H9 (cell line): Measurements from ENCODE around the gene NDUFS6. TPM values are rescaled to one million over a fixed set of nuclear protein-coding genes. Genes with fewer than 3 reads are reported as not detected.

Experiments
- DNase-seq: peaks from one replicate; pipeline ENCODE4 v3.0.0-alpha.2; 2017
- H2AFZ ChIP-seq: one replicate; pipeline ENCODE4 v1.6.1; 2013; ENCODE audit warnings: mild to moderate bottlenecking, low read length, control low read depth, moderate library complexity
- H2AK5ac ChIP-seq: 2 replicates; pipeline ENCODE4 v1.6.1; 2013; ENCODE audit warnings: low read length, control low read depth, mixed read lengths; ENCODE audit not compliant: insufficient read length
- H2BK120ac ChIP-seq: one replicate; pipeline ENCODE4 v1.6.1; 2013; ENCODE audit warnings: low read depth, mild to moderate bottlenecking, low read length, control low read depth, inconsistent platforms; ENCODE audit not compliant: poor library complexity, severe bottlenecking
- H2BK12ac ChIP-seq: 2 replicates; pipeline ENCODE4 v1.6.1; 2013; ENCODE audit warnings: low read length, control low read depth, mixed read lengths, low read depth; ENCODE audit not compliant: insufficient read length
- H2BK15ac ChIP-seq: 2 replicates; pipeline ENCODE4 v1.6.1; 2013; ENCODE audit warnings: low read depth, low read length, control low read depth
- H2BK20ac ChIP-seq: one replicate; pipeline ENCODE4 v1.6.1; 2013; ENCODE audit warnings: low read depth, mild to moderate bottlenecking, low read length, control low read depth, inconsistent platforms; ENCODE audit not compliant: poor library complexity, severe bottlenecking
- H2BK5ac ChIP-seq: 2 replicates; pipeline ENCODE4 v1.6.1; 2013; ENCODE audit warnings: low read length, control low read depth, mixed read lengths; ENCODE audit not compliant: insufficient read length
- H3K14ac ChIP-seq: 2 replicates; pipeline ENCODE4 v1.6.1; 2013; ENCODE audit warnings: low read length, control low read depth; ENCODE audit not compliant: insufficient read depth
- H3K18ac ChIP-seq: 2 replicates; pipeline ENCODE4 v1.6.1; 2013; ENCODE audit warnings: low read depth, mild to moderate bottlenecking, mixed read lengths, low read length, control low read depth; ENCODE audit not compliant: insufficient read length
- H3K23ac ChIP-seq: 2 replicates; pipeline ENCODE4 v1.6.1; 2013; ENCODE audit warnings: low read length, control low read depth, mixed read lengths, low read depth; ENCODE audit not compliant: insufficient read length
- H3K23me2 ChIP-seq: 2 replicates; pipeline ENCODE4 v1.6.1; 2013; ENCODE audit warnings: low read depth, mild to moderate bottlenecking, mixed read lengths, low read length, control low read depth; ENCODE audit not compliant: insufficient read length, poor library complexity, severe bottlenecking
- H3K27ac ChIP-seq: 2 replicates; pipeline ENCODE4 v1.5.1; 2013; ENCODE audit warnings: low read length, control low read depth, mixed read lengths, low read depth; ENCODE audit not compliant: insufficient read length
- H3K27me3 ChIP-seq: 2 replicates; pipeline ENCODE4 v1.6.1; 2013; ENCODE audit warnings: low read length, control low read depth, inconsistent platforms; ENCODE audit not compliant: insufficient read depth
- H3K4ac ChIP-seq: 2 replicates; pipeline ENCODE4 v1.6.1; 2013; ENCODE audit warnings: low read depth, mild to moderate bottlenecking, control low read depth, inconsistent platforms, low read length, moderate library complexity
- H3K4me1 ChIP-seq: 2 replicates; pipeline ENCODE4 v1.6.1; 2013; ENCODE audit warnings: low read length, control low read depth, inconsistent platforms; ENCODE audit not compliant: insufficient read depth
- H3K4me2 ChIP-seq: 2 replicates; pipeline ENCODE4 v1.6.1; 2013; ENCODE audit warnings: low read length, control low read depth, mixed read lengths; ENCODE audit not compliant: insufficient read length, insufficient read depth
- H3K56ac ChIP-seq: 2 replicates; pipeline ENCODE4 v1.6.1; 2013; ENCODE audit warnings: low read depth, mild to moderate bottlenecking, mixed read lengths, low read length, control low read depth; ENCODE audit not compliant: insufficient read length
- H3K79me1 ChIP-seq: 2 replicates; pipeline ENCODE4 v1.6.1; 2013; ENCODE audit warnings: low read depth, mild to moderate bottlenecking, moderate library complexity, low read length, control low read depth, inconsistent platforms; ENCODE audit not compliant: insufficient read depth, poor library complexity, severe bottlenecking
- H3K79me2 ChIP-seq: 2 replicates; pipeline ENCODE4 v1.6.1; 2013; ENCODE audit warnings: low read length, control low read depth, inconsistent platforms; ENCODE audit not compliant: insufficient read depth
- H3K9ac ChIP-seq: 2 replicates; pipeline ENCODE4 v1.6.1; 2013; ENCODE audit warnings: low read length, control low read depth, mixed read lengths; ENCODE audit not compliant: insufficient read length; ENCODE audit errors: extremely low read depth
- H3K9me3 ChIP-seq: one replicate; pipeline ENCODE4 v1.6.1; 2013; ENCODE audit warnings: low read depth, low read length, inconsistent platforms; ENCODE audit not compliant: control insufficient read depth
- H3T11ph ChIP-seq: one replicate; pipeline ENCODE4 v1.6.1; 2013; ENCODE audit warnings: mild to moderate bottlenecking, low read length, control low read depth, inconsistent platforms
- H4K20me1 ChIP-seq: one replicate; pipeline ENCODE4 v1.6.1; 2013; ENCODE audit not compliant: control insufficient read depth, insufficient read length, insufficient read depth
- H4K5ac ChIP-seq: 2 replicates; pipeline ENCODE4 v1.6.1; 2013; ENCODE audit warnings: low read depth, mild to moderate bottlenecking, mixed read lengths, low read length, control low read depth; ENCODE audit not compliant: insufficient read length
- H4K8ac ChIP-seq: replicated peaks from 2 replicates; pipeline ENCODE4 v1.6.1; 2013; ENCODE audit warnings: low read length, control low read depth, mixed read lengths, low read depth; ENCODE audit not compliant: insufficient read length
- H4K91ac ChIP-seq: 2 replicates; pipeline ENCODE4 v1.6.1; 2013; ENCODE audit warnings: low read depth, mild to moderate bottlenecking, moderate library complexity, mixed read lengths, low read length, control low read depth; ENCODE audit not compliant: insufficient read length
- H3K27ac Mint-ChIP-seq, 3 experiments: 2 replicates in 2 of 3; 3 replicates in 1 of 3; pipeline ENCODE4 v1.8.0; 2020 to 2021; ENCODE audit warnings: mixed read lengths in 3 of 3, mild to moderate bottlenecking in 1 of 3, moderate library complexity in 1 of 3
- H3K27me3 Mint-ChIP-seq: 2 replicates; pipeline ENCODE4 v1.8.0; 2021; ENCODE audit warnings: low read depth, mild to moderate bottlenecking, moderate library complexity, mixed read lengths
- H3K36me3 Mint-ChIP-seq, 3 experiments: 2 replicates in 2 of 3; 3 replicates in 1 of 3; pipeline ENCODE4 v1.8.0; 2020 to 2021; ENCODE audit warnings: low read depth in 3 of 3, mixed read lengths in 3 of 3; ENCODE audit not compliant: insufficient read depth in 1 of 3
- H3K4me1 Mint-ChIP-seq, 2 experiments: 2 replicates each; pipeline ENCODE4 v1.8.0; 2020; ENCODE audit warnings: mixed read lengths in 2 of 2
- H3K4me3 Mint-ChIP-seq, 2 experiments: 2 replicates in 1 of 2; 3 replicates in 1 of 2; pipeline ENCODE4 v1.8.0; 2020 to 2021; ENCODE audit warnings: mild to moderate bottlenecking in 2 of 2, mixed read lengths in 2 of 2, moderate library complexity in 1 of 2
- H3K9me3 Mint-ChIP-seq, 2 experiments: 2 replicates in 1 of 2; 3 replicates in 1 of 2; pipeline ENCODE4 v1.8.0; 2020; ENCODE audit warnings: mild to moderate bottlenecking in 2 of 2, mixed read lengths in 2 of 2, moderate library complexity in 1 of 2
- WGBS: extraction: QIAGEN DNeasy Blood & Tissue Kit; methylation state at CpG from one replicate; pipeline ENCODE4 v1.1.7; 2013; ENCODE audit warnings: missing lambda C conversion rate, low lambda C conversion rate, mixed read lengths; ENCODE audit not compliant: insufficient read length; ENCODE audit errors: extremely low coverage; 5-methylcytosine and 5-hydroxymethylcytosine counted together
- total RNA-seq: library from RNA; stranded (reverse); gene quantifications from 2 replicates; pipeline ENCODE4 v1.2.1, GENCODE V29; 2021
- TF ChIP-seq, protein P1 (sequence below): fragments of 200-600 bp; sonication (generic); conservative IDR thresholded peaks from 3 replicates; pipeline ENCODE4 v1.8.0; 2021; ENCODE audit warnings: antibody characterized with exemption, mild to moderate bottlenecking

Gene NDUFS6
- total RNA-seq, 1 experiment from 2014 or later: 62.5 TPM

DNA sequence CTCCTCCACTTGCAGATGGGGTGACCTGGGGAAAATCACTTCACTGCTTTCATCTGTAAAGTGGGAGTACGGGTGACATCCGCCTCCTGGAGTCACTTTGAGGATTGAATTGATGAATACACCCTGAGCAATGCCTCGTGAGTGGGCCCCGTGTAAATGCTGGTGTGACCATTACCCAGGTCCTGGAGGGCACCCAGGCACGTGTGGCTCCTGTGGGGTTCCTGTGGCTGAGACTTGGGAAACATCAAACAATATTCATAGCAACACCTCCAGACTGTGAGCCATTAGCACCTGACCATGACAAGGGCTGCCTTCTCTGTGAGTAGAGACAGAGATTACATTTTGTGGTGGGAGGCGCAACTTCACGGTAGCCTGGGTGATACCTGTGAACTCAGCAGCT is 13.0 kb upstream of the NDUFS6 start:
- Histone ChIP-seq H2BK5ac (no peak overlapping the region), H3K56ac (no peak overlapping the region), H3K4me2 (no peak overlapping the region), H3K4me1 (peaks cover 3% of the 10 kb centered on the region; the same call in 1 of the 2 replicates), H3K27ac (no peak overlapping the region), H3K14ac (no peak overlapping the region), H2AK5ac (no peak overlapping the region), H4K5ac (no peak overlapping the region), H3K27me3 (no peaks in the 10 kb centered on the region), H3K79me2 (no peaks in the 10 kb centered on the region), H2BK20ac (no peak overlapping the region), H2AFZ (no peak overlapping the region), H4K20me1 (no peaks in the 10 kb centered on the region), H2BK12ac (no peak overlapping the region), H3K23me2 (peaks cover 2% of the 10 kb centered on the region), H3K18ac (no peak overlapping the region), H2BK120ac (no peak overlapping the region), H3K9ac (no peak overlapping the region), H3T11ph (no peak overlapping the region), H3K4ac (no peak overlapping the region), H3K9me3 (no peaks in the 10 kb centered on the region), H4K91ac (no peak overlapping the region), H2BK15ac (no peak overlapping the region), H3K79me1 (no peaks in the 10 kb centered on the region), H4K8ac (no peak overlapping the region), H3K23ac (no peak overlapping the region)
- H3K27me3 Mint-ChIP-seq: no peaks in the 10 kb centered on the region; the same call in 1 of the 2 replicates
- no CpG with 5 or more reads among the region's 7 CpGs for WGBS
- H3K9me3 Mint-ChIP-seq: no peaks in the 10 kb centered on the region
- no peak overlapping the region for H3K4me3 Mint-ChIP-seq
- TF ChIP-seq, protein P1, sequence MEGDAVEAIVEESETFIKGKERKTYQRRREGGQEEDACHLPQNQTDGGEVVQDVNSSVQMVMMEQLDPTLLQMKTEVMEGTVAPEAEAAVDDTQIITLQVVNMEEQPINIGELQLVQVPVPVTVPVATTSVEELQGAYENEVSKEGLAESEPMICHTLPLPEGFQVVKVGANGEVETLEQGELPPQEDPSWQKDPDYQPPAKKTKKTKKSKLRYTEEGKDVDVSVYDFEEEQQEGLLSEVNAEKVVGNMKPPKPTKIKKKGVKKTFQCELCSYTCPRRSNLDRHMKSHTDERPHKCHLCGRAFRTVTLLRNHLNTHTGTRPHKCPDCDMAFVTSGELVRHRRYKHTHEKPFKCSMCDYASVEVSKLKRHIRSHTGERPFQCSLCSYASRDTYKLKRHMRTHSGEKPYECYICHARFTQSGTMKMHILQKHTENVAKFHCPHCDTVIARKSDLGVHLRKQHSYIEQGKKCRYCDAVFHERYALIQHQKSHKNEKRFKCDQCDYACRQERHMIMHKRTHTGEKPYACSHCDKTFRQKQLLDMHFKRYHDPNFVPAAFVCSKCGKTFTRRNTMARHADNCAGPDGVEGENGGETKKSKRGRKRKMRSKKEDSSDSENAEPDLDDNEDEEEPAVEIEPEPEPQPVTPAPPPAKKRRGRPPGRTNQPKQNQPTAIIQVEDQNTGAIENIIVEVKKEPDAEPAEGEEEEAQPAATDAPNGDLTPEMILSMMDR: no peak
- H3K36me3 Mint-ChIP-seq: no peaks in the 10 kb centered on the region
- DNase-seq: no peak
- H3K4me1 Mint-ChIP-seq: peaks cover 20 to 23% of the 10 kb centered on the region in 2 experiments
- H3K27ac Mint-ChIP-seq: no peak overlapping the region
